Keratinocyte (primary cell): ENCODE measurements around the gene ANAPC2.

Experiments
- EZH2 ChIP-seq: IDR thresholded peaks from one replicate; pipeline ENCODE4 v1.6.1; 2012; ENCODE audit warnings: inconsistent platforms, mild to moderate bottlenecking, low read length, moderate library complexity
- TF ChIP-seq, protein P1 (sequence below), 3 experiments: IDR thresholded peaks in 1 of 3; conservative IDR thresholded peaks in 1 of 3; optimal IDR thresholded peaks in 1 of 3; 2 replicates in 2 of 3; 3 replicates in 1 of 3; pipeline versions ENCODE3 to v1.5.1; 2011; ENCODE audit warnings: low read length in 3 of 3, mild to moderate bottlenecking in 3 of 3, moderate library complexity in 2 of 3, control low read depth in 1 of 3, inconsistent platforms in 1 of 3; ENCODE audit not compliant: insufficient read depth in 2 of 3; ENCODE audit errors: extremely low read depth in 1 of 3

DNA sequence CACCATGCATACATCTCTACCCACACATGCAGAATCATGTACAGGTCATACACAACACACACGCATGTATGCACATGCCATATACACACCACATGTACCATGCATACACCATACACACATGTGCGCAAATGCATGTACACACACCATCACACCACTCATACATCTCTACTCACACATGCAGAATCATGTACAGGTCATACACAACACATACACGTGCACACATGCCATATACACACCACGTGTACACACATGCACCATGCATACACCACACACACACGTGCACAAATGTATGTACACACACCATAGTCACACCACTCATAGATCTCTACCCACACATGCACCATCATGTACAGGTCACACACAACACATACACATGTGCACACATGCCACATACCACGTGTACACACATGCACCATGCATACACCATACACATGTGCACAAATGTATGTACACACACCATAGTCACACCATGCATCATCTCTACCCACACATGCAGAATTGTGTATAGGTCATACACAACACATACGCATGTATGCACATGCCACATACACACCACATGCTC is 35.4 kb downstream of the ANAPC2 start:
- TF ChIP-seq, protein P1, sequence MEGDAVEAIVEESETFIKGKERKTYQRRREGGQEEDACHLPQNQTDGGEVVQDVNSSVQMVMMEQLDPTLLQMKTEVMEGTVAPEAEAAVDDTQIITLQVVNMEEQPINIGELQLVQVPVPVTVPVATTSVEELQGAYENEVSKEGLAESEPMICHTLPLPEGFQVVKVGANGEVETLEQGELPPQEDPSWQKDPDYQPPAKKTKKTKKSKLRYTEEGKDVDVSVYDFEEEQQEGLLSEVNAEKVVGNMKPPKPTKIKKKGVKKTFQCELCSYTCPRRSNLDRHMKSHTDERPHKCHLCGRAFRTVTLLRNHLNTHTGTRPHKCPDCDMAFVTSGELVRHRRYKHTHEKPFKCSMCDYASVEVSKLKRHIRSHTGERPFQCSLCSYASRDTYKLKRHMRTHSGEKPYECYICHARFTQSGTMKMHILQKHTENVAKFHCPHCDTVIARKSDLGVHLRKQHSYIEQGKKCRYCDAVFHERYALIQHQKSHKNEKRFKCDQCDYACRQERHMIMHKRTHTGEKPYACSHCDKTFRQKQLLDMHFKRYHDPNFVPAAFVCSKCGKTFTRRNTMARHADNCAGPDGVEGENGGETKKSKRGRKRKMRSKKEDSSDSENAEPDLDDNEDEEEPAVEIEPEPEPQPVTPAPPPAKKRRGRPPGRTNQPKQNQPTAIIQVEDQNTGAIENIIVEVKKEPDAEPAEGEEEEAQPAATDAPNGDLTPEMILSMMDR (optimal IDR thresholded peaks at IDR 0.05 in 1 of 3, IDR thresholded peaks at IDR 0.05 in 1 of 3, conservative IDR thresholded peaks at IDR 0.05 in 1 of 3; ENCODE audit: extremely low read depth in 1 of 3, insufficient read depth in 2 of 3, low read length in 3 of 3) = no peak
- no peak for TF ChIP-seq EZH2
